Lower leg skin (tissue), 4 donors: ENCODE data around the gene ZFP62. TPM values are rescaled to one million over a fixed set of nuclear protein-coding genes. Genes with fewer than 3 reads are reported as not detected.

Experiments
- DNase-seq, 2 donors: peaks; one replicate each; pipeline ENCODE4 v3.0.0-alpha.2; 2019; ENCODE audit warnings: low spot score in 2 of 2
- H3K4me3 ChIP-seq: fragments of 200-600 bp; sonication (generic); 2 replicates; pipeline ENCODE4 v1.5.1; 2017; ENCODE audit warnings: mild to moderate bottlenecking, low read depth; ENCODE audit not compliant: poor library complexity, severe bottlenecking
- POLR2A ChIP-seq, 2 donors: fragments of 450-650 bp; IDR thresholded peaks; one replicate each; pipeline ENCODE4 v1.6.1; 2016 to 2017; ENCODE audit warnings: antibody characterized with exemption in 2 of 2, mild to moderate bottlenecking in 1 of 2, moderate library complexity in 1 of 2
- WGBS, 2 donors: methylation state at CpG; one replicate each; pipeline ENCODE4 v1.1.5; 2018; 5-methylcytosine and 5-hydroxymethylcytosine counted together
- intact Hi-C: fragments of 100-400 bp; cut with DNase I; formaldehyde crosslinking; loops from one replicate; pipeline ENCODE4 v1.15.0; 2023; ENCODE audit warnings: low total_unique reads
- total RNA-seq, 4 donors: library from RNA; depleted of rRNA; stranded (reverse); fragments of >200 nt; gene quantifications; one replicate each; pipeline ENCODE4 v1.1.0, GENCODE V29; 2016
- TF ChIP-seq, protein P1 (sequence below), 3 donors: fragments of 450-650 bp; IDR thresholded peaks; one replicate each; pipeline ENCODE4 v1.5.1; 2016; ENCODE audit warnings: antibody characterized with exemption in 3 of 3, mild to moderate bottlenecking in 3 of 3, moderate library complexity in 2 of 3

ZFP62 gene
- total RNA-seq, 4 donors from 2014 or later = 14.5 to 35.8 (median 31.1) TPM

DNA sequence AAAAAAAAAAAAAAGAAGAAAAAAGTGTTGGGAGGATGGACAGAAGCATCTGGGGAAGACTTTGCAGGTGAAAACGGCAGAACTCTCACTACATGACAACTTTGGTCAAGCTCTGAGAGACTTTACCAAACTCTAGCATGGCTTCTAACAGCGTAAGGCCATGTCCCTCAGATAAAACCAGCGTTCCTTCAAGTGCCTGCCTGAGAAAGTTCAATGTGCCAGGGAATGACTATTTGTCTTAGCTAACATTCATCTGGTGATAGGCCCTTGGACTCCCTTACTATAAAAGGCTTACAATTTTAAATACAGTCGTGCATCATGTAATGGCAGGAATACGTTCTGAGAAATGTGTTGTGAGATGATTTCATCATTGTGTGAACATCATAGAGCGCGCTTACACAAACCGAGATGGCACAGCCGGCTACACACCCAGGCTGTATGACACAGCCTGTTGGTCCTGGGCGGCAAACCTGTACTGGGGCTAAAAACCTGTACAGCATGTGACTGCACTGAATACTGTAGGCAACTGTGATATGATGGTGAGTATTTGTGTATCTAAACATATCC lies 14.9 kb upstream of the ZFP62 start:
- TF ChIP-seq, protein P1, sequence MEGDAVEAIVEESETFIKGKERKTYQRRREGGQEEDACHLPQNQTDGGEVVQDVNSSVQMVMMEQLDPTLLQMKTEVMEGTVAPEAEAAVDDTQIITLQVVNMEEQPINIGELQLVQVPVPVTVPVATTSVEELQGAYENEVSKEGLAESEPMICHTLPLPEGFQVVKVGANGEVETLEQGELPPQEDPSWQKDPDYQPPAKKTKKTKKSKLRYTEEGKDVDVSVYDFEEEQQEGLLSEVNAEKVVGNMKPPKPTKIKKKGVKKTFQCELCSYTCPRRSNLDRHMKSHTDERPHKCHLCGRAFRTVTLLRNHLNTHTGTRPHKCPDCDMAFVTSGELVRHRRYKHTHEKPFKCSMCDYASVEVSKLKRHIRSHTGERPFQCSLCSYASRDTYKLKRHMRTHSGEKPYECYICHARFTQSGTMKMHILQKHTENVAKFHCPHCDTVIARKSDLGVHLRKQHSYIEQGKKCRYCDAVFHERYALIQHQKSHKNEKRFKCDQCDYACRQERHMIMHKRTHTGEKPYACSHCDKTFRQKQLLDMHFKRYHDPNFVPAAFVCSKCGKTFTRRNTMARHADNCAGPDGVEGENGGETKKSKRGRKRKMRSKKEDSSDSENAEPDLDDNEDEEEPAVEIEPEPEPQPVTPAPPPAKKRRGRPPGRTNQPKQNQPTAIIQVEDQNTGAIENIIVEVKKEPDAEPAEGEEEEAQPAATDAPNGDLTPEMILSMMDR (IDR thresholded peaks at IDR 0.05) = no peak
- no peak for TF ChIP-seq POLR2A (IDR thresholded peaks at IDR 0.05)
- DNase-seq = no peak
- intact Hi-C loops = no loop called here
- H3K4me3 ChIP-seq = no peak overlapping the region
- 66 to 79% methylated on average over 10 of the region's 10 CpGs for WGBS, 2 donors

DNA sequence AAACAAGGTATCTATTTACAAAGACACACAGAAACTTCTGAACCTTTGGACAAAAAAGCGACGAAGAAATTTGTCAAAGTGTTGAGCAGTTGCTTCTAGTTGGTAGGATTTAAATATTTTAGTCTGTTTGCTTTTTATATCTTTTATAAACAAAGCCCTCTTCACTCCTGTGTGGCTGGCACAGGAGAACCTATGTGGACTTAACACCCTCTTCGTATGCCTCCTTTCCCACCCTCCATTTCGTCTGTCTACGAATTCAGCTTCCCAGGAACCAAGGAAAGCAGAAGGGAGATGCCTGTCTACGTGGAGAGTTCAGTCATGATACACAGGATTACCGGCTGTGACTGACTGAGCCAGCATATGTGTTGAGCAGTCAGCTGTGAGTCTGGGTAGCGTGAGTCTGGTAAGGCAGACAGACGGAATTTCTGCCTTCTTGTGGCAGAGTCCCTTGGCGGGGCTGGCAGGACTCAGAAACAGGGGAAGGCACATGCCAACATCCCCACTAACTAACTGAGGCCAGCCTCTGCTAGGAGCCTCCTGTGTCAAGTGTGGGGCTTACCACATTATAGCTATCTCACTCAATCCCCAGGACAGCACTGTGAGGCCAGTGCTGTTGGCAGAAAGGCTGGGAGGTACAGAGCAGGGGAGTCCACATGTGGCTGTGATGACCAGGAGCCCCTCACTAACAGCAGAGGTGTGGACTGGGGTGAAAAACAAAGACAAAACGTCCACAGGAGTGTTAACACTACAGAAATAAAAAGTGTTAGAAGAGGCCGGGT lies 13.9 kb upstream of the ZFP62 start:
- WGBS, 2 donors = 80 to 89% methylated on average over 12 of the region's 12 CpGs
- no peak for TF ChIP-seq POLR2A (IDR thresholded peaks at IDR 0.05)
- TF ChIP-seq, protein P1 (IDR thresholded peaks at IDR 0.05) = no peak
- intact Hi-C loops = no loop called here
- H3K4me3 ChIP-seq = no peak overlapping the region
- DNase-seq = peak in 1 of 2 donors; percentile 76

DNA sequence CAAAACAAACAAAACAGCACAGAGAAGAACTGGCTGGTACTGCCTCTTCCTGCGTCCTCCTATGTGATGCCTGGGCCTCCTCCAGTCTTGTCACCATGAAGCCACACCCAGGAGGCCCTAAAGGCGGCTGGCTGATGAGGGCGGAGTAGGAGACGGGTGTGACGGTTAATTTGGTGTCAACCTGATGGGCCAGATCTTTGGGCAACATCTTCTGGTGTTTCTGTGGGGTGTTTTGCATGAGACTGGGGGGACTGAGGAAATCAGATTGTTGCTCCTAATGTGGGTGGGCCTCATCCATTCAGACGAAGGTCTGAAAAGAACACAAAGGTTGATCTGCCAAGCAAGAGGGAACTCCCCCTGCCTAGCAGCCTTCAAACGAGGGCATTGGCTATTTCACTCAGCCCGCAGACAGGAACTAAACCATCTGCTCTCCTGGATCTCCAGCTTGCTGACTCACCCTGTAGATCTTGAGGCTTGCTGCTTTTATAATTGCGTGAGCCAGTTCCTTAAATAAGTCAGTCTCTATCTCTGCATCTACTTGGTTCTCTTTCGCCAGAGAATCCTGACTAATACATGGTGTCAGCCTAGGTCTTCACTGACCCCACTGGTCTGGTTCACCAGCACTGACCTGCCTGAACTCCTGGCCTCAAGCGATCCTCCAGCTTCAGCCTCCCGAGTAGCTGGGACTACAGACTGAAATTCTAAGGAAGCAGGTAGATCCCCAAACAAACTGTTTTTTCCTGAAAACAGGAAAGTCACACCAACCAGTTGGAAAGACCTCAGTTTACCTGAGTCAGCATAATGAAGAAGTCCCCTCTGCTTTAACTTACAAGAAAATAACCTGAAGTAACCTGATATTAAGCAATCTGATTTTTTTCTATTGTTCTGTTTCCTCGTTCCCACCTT lies 12.8 kb upstream of the ZFP62 start:
- intact Hi-C loops = no loop called here
- H3K4me3 ChIP-seq = no peak overlapping the region
- DNase-seq = peak; percentile 47 to 81
- 40 to 62% methylated on average over 13 of the region's 13 CpGs for WGBS, 2 donors
- TF ChIP-seq, protein P1 (IDR thresholded peaks at IDR 0.05) = no peak
- no peak for TF ChIP-seq POLR2A (IDR thresholded peaks at IDR 0.05)

DNA sequence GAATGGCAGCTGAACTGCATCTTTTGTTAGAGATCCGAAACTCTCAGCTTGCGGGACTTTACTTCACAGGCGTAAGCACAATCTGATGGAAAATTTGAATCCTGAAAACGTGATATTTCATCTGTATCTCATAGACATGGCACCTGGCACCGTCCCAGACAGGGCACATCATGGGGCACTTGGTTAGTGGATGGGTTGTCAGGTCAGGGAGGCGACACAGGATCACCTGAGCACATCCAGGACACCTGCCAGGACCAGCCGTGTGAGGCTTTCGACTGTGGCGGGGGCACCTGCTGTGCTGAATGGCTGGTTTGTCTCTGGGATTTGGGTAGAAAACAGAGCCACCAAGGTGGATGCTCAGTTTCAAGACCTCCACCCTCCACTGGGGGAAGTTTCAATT lies 11.3 kb upstream of the ZFP62 start:
- peak in 1 of 2 donors; percentile 79 for DNase-seq
- WGBS, 2 donors = 77 to 85% methylated on average over 9 of the region's 9 CpGs
- H3K4me3 ChIP-seq = no peak overlapping the region
- intact Hi-C loops = no loop called here
- TF ChIP-seq, protein P1 (IDR thresholded peaks at IDR 0.05) = no peak
- TF ChIP-seq POLR2A (IDR thresholded peaks at IDR 0.05) = no peak

DNA sequence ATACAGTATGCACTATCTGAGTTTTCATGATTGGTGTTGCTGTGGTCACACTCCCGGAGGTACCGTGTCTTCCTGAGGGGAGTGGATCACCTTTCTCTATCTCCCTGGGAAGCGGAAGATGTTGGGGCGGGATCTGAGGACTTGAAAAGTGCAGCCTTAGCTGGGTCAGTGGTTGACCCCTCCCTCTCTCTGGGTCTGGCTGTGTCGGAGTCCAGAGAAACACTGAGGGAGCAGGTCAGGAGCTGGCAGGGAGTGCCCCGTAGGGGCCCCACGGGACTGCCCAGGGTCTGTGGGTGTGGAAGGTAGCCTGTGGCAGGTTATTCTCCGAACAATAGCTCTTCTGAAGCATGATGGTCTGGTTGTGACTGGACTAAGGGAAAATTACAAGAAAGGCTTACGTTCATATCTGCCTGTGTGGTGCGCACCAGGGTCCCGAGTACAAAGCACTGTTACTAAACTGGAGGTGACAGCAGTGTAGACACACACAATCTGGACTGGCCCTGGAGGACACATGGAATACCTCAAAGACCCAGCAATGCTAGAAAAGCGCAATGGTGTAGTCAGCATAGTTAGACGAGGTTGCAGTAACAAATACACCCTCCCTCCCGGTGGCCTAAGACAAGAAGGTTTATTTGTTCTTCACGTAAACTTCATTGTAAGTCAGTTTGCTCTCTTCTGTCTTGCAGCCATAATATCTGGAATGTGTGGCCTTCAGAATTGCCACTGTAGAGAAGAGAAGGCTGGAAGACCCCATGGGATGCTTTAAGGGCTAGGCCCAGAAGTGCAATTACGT lies 9.4 kb upstream of the ZFP62 start:
- H3K4me3 ChIP-seq = no peak overlapping the region
- intact Hi-C loops = no loop called here
- TF ChIP-seq, protein P1 (IDR thresholded peaks at IDR 0.05) = no peak
- no peak for TF ChIP-seq POLR2A (IDR thresholded peaks at IDR 0.05)
- DNase-seq = peak in 1 of 2 donors; percentile 68
- 78 to 80% methylated on average over 16 of the region's 16 CpGs for WGBS, 2 donors
